GM18870 (cell line): Measurements from ENCODE around the gene ZNF683.

Experiments used
- ATAC-seq: cut with Tn5 transposase; IDR thresholded peaks from one replicate; pipeline ENCODE4 v1.9.1; 2021; ENCODE audit warnings: moderate library complexity; ENCODE audit not compliant: unreplicated experiment

Gene ZNF683

GRCh38 chr1:26314501-26314900 is 58.0 kb downstream of the ZNF683 start:
- ATAC-seq: no peak
